Astrocyte (in vitro differentiated cells and primary cell): ENCODE measurements around the gene CDK14. TPM values are rescaled to one million over a fixed set of nuclear protein-coding genes. Genes with fewer than 3 reads are reported as not detected.

Experiments used
- DNase-seq: peaks from one replicate; pipeline ENCODE4 v3.0.0-alpha.2; 2010; ENCODE audit warnings: low read depth
- FAIRE-seq: peaks from 2 replicates; lab custom pipeline; 2011; peaks lifted over from hg19 to GRCh38; lab: Jason Lieb, UNC
- H2AFZ ChIP-seq: 2 replicates; pipeline ENCODE4 v1.6.0; 2012; ENCODE audit warnings: low read depth, low read length, inconsistent platforms
- H3K27ac ChIP-seq: 2 replicates; pipeline ENCODE4 v1.5.1; 2011; ENCODE audit warnings: low read depth, low read length, inconsistent platforms
- H3K27me3 ChIP-seq: 2 replicates; pipeline ENCODE4 v1.6.0; 2011; ENCODE audit warnings: low read length, inconsistent platforms; ENCODE audit not compliant: insufficient read depth
- H3K36me3 ChIP-seq: 2 replicates; pipeline ENCODE4 v1.5.1; 2011; ENCODE audit warnings: low read length, inconsistent platforms; ENCODE audit not compliant: insufficient read depth
- H3K4me1 ChIP-seq: 2 replicates; pipeline ENCODE4 v1.5.1; 2011; ENCODE audit warnings: low read length, inconsistent platforms; ENCODE audit not compliant: insufficient read depth
- H3K4me2 ChIP-seq: 2 replicates; pipeline ENCODE4 v1.6.0; 2012; ENCODE audit warnings: low read length, inconsistent platforms
- H3K4me3 ChIP-seq: 2 replicates; pipeline ENCODE4 v1.5.1; 2011; ENCODE audit warnings: low read depth, mild to moderate bottlenecking, low read length, inconsistent platforms; ENCODE audit not compliant: insufficient read depth
- H3K79me2 ChIP-seq: 2 replicates; pipeline ENCODE4 v1.6.0; 2012; ENCODE audit warnings: mild to moderate bottlenecking, low read length, inconsistent platforms; ENCODE audit not compliant: insufficient read depth
- H3K9ac ChIP-seq: 2 replicates; pipeline ENCODE4 v1.6.0; 2012; ENCODE audit warnings: mild to moderate bottlenecking, low read length, inconsistent platforms
- H3K9me3 ChIP-seq: 2 replicates; pipeline ENCODE4 v1.5.1; 2012; ENCODE audit warnings: low read depth, mild to moderate bottlenecking, low read length, inconsistent platforms; ENCODE audit not compliant: insufficient read depth
- H4K20me1 ChIP-seq: 2 replicates; pipeline ENCODE4 v1.6.0; 2012; ENCODE audit warnings: low read length, inconsistent platforms; ENCODE audit not compliant: insufficient read depth
- H3K27ac Mint-ChIP-seq: one replicate; pipeline ENCODE4 v1.8.0; 2021; ENCODE audit warnings: mild to moderate bottlenecking, mixed read lengths; ENCODE audit not compliant: unreplicated experiment
- H3K27me3 Mint-ChIP-seq: one replicate; pipeline ENCODE4 v1.8.0; 2021; ENCODE audit warnings: low read depth, mixed read lengths; ENCODE audit not compliant: unreplicated experiment
- H3K36me3 Mint-ChIP-seq: one replicate; pipeline ENCODE4 v1.8.0; 2021; ENCODE audit warnings: low read depth, mixed read lengths; ENCODE audit not compliant: unreplicated experiment
- H3K4me1 Mint-ChIP-seq: one replicate; pipeline ENCODE4 v1.8.0; 2021; ENCODE audit warnings: low read depth, mixed read lengths; ENCODE audit not compliant: unreplicated experiment
- H3K4me3 Mint-ChIP-seq: one replicate; pipeline ENCODE4 v1.8.0; 2021; ENCODE audit warnings: mild to moderate bottlenecking, moderate library complexity, mixed read lengths; ENCODE audit not compliant: unreplicated experiment
- H3K9me3 Mint-ChIP-seq: one replicate; pipeline ENCODE4 v1.8.0; 2021; ENCODE audit warnings: mild to moderate bottlenecking, mixed read lengths; ENCODE audit not compliant: unreplicated experiment
- CTCF ChIP-seq: IDR thresholded peaks from 2 replicates; pipeline ENCODE4 v1.5.1; 2011; ENCODE audit warnings: low read depth, mild to moderate bottlenecking, inconsistent platforms, low read length, moderate library complexity; ENCODE audit not compliant: insufficient read depth
- EZH2 ChIP-seq: IDR thresholded peaks from 2 replicates; pipeline ENCODE4 v1.6.1; 2012; ENCODE audit warnings: mild to moderate bottlenecking, low read length, inconsistent platforms; ENCODE audit not compliant: insufficient read depth
- total RNA-seq: library from RNA; stranded (reverse); gene quantifications from 2 replicates; pipeline ENCODE4 v1.2.1, GENCODE V29; 2021

The CDK14 gene
- total RNA-seq, 1 donor from 2014 or later, result 30.2 TPM

GRCh38 chr7:90747516-90747915 lies 151.4 kb downstream of the CDK14 start:
- H3K36me3 Mint-ChIP-seq, result peaks cover 2% of the 10 kb centered on the region
- DNase-seq, result no peak
- Histone ChIP-seq H3K79me2 (peaks cover 4% of the 10 kb centered on the region), H3K4me1 (no peaks in the 10 kb centered on the region), H3K9me3 (no peaks in the 10 kb centered on the region), H3K4me2 (no peak overlapping the region), H3K9ac (no peak overlapping the region), H2AFZ (no peak overlapping the region), H3K36me3 (no peaks in the 10 kb centered on the region), H4K20me1 (no peaks in the 10 kb centered on the region), H3K4me3 (no peak overlapping the region), H3K27ac (no peak overlapping the region), H3K27me3 (no peaks in the 10 kb centered on the region)
- no peaks in the 10 kb centered on the region for H3K4me1 Mint-ChIP-seq
- no peak overlapping the region for H3K27ac Mint-ChIP-seq
- no peaks in the 10 kb centered on the region for H3K27me3 Mint-ChIP-seq
- no peak for TF ChIP-seq CTCF
- TF ChIP-seq EZH2, result no peak
- FAIRE-seq, result no peak
- H3K9me3 Mint-ChIP-seq, result no peaks in the 10 kb centered on the region
- H3K4me3 Mint-ChIP-seq, result no peak overlapping the region

GRCh38 chr7:90749262-90749661 lies 153.1 kb downstream of the CDK14 start:
- H3K27ac Mint-ChIP-seq, result no peak overlapping the region
- Histone ChIP-seq H3K4me3 (no peak overlapping the region), H3K79me2 (peaks cover 4% of the 10 kb centered on the region), H3K27me3 (no peaks in the 10 kb centered on the region), H3K9ac (no peak overlapping the region), H3K27ac (no peak overlapping the region), H2AFZ (no peak overlapping the region), H3K4me2 (no peak overlapping the region), H3K36me3 (no peaks in the 10 kb centered on the region), H3K9me3 (no peaks in the 10 kb centered on the region), H3K4me1 (no peaks in the 10 kb centered on the region), H4K20me1 (no peaks in the 10 kb centered on the region)
- H3K4me1 Mint-ChIP-seq, result no peaks in the 10 kb centered on the region
- H3K4me3 Mint-ChIP-seq, result no peak overlapping the region
- H3K27me3 Mint-ChIP-seq, result no peaks in the 10 kb centered on the region
- peaks cover 5% of the 10 kb centered on the region for H3K36me3 Mint-ChIP-seq
- no peak for DNase-seq
- H3K9me3 Mint-ChIP-seq, result no peaks in the 10 kb centered on the region
- FAIRE-seq, result no peak
- TF ChIP-seq CTCF, result no peak

GRCh38 chr7:90749774-90750173 lies 153.7 kb downstream of the CDK14 start:
- Mint-ChIP-seq H3K9me3 (no peaks in the 10 kb centered on the region), H3K27ac (no peak overlapping the region), H3K4me1 (no peaks in the 10 kb centered on the region), H3K36me3 (peaks cover 5% of the 10 kb centered on the region), H3K4me3 (no peak overlapping the region), H3K27me3 (no peaks in the 10 kb centered on the region)
- H3K4me3 ChIP-seq, result no peak overlapping the region
- H3K27ac ChIP-seq, result no peak overlapping the region
- no peaks in the 10 kb centered on the region for H3K9me3 ChIP-seq
- H3K4me2 ChIP-seq, result no peak overlapping the region
- TF ChIP-seq CTCF, result no peak
- TF ChIP-seq EZH2, result no peak
- H4K20me1 ChIP-seq, result no peaks in the 10 kb centered on the region
- no peaks in the 10 kb centered on the region for H3K36me3 ChIP-seq
- no peaks in the 10 kb centered on the region for H3K4me1 ChIP-seq
- H3K27me3 ChIP-seq, result no peaks in the 10 kb centered on the region
- no peak overlapping the region for H2AFZ ChIP-seq
- DNase-seq (no peak), FAIRE-seq (no peak)
- peaks cover 4% of the 10 kb centered on the region for H3K79me2 ChIP-seq
- H3K9ac ChIP-seq, result no peak overlapping the region
